NCI-H345 (cell line): ENCODE results near the gene TCF20.
A peak's percentile ranks its signal among the peaks of the same experiment; 100 is the strongest.

ENCODE experiments used
- DNase-seq: peaks from one replicate; lab custom pipeline; 2025; lab: John Stamatoyannopoulos, UW

Gene TCF20

DNA sequence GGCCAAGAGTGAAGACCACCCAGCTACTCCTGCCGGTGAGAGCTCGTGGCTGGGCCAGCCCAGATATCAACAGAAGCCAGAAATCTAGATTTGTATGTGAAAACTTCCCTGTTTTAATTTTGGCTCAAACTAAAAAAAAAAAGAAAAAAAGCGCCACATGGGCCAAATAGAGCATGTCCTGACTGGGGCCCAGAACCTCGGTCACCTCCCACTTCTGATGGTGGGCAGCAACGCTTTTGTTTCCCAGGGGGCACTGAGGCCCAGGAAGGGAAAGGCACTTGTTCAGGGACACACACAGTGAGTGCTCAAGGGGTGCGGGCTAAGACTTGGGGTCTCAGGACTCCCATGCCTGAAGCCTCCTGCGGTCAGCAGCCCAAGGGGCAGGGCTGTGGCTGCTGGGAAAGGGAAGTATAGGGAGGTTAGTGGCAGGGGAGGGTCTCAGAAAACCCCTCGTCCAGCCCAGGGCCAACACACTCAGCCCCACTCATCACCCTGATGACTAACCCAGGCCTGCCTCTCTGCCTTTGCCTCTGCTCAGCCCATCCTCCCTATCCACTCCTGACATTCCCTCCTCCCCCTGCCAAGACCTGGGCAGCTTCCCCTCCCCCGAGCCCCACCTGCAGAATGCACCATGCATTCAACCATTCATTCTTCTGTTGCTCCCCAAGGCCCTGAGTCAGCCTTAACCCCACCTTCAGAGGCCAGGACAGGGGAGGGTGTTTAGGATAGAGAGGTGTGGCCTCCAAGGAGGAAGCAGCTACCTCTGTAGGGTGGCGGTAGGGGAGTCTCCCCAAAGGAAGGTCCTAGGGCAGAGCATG lies 30.0 kb upstream of the TCF20 start:
- DNase-seq, result no peak

GRCh38 chr22:42299586-42300258 lies 29.3 kb upstream of the TCF20 start:
- DNase-seq, result no peak

- no peak for DNase-seq
Measured at GRCh38 chr22:42298746-42299145, 28.3 kb upstream of the TCF20 start.

DNA sequence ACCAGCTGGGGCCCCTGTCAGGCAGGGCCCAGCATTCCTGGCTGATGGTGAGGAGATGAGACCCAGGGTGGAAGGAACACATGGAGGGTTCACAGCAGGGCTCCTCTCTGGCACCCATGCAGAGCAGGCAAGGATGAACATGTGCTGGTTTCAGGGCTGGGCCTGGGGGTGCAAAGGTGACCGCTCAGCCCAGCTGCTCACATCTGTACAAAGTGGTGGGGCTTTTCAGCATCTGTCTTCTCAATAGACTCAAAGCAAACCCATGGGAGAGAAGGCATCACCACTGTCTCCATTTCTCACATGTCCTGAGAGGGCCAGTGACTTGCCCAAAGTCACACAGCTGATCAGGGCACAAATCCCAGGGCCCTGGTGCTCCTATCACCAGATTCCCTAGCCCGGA lies 27.3 kb upstream of the TCF20 start:
- no peak for DNase-seq

DNA sequence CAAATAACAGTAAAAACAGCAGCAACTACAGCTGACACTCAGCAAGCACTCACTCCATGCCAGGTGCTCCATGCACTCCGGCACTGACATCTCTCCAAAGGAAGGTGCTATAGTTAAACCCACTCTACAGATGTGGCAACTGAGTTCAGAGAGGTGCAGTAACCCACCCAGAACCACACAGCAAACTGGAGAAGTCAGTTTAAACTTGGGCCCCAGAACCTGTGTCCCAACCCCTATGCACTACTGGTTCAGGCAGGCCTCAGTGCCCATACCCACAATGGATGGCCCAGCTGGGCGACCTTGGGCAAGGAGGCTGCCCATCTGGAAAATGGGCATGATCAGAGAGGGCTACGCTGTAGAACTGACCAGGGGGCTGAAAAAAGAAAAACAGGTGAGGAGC lies 26.4 kb upstream of the TCF20 start:
- DNase-seq, result no peak

GRCh38 chr22:42296381-42296853 lies 26.0 kb upstream of the TCF20 start:
- DNase-seq, result peak; percentile 86

DNA sequence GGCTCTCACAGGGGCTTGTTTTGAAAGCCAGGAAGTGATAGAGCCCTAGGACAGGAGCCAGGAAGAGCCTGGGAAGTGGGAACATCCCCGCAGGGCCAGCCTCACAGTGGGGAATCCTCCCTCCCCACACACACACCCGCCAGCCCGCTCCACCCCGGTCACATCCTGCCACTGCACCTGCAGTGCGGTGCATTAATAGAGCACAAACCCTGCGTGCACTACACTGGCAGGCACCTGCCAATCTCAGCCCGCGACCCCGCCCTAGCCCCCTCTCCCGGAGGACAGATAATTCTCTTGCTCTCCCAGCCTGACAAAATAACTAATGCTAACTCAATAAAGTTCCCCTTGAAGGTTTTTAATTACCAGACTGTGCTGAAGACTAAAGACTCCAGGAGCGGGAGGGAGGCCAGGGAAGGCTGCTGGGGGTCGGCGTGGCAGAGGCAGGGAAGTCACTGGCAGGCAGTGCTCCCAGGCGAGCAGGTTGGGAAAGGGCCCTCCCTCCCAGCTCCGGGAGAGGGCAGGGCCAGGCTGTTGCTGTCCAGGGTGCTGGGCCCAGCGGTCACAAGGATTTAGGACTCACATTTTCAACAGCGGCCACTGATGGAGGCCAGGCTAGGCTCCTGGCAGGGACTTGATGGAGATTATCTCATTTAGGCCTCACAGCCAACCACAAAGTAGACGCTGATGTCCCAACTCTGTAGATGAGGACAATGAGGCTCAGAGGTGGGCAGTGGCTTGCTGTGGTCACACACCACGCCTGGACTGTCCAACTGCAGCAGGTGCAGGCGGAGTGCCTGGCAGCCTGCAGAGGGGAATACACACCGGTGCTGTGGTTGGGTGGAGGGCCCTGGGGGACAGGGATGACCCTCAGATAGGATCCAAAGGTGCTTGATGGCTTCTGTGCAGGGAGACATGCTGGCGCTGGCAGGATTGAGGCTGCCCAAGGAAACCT lies 23.9 kb upstream of the TCF20 start:
- peak; percentile 81 for DNase-seq

DNA sequence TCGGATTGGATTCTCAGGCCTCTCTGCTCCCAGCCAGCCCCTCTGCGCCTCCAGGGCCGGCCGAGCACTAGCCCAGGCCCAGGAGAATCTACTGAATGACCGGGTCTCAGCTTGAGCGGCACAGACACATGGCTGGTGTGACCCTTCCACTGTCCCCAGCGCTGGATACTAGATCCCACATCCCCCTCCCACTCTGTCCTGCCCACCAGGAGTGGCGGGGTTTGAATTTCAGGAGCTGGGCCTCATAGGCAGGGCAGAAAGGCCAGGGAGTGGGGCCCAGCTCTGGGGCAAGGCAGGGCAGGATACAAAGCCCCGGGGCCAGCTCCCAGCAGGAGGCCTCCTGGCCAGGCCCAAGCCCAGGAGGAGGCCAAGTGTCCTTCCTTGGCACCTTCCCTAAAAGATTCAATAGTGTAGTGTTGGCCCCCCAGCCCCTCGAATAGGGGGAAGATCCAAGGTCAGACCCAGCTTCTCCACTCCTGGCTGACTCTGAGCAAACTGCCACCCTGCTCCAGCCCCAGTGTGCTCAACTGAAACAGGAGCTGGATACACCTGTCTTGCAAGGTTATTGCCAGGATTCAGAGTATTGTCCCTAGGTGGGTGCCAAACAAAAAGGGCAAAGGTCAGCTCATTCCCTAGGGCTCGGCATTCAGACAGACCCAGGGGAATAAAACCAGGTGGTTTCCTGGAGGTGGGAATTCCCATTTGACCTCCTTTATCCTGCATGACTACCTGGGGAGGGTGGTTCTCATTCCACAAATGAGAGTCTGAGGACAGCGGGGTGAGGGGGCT lies 22.5 kb upstream of the TCF20 start:
- no peak for DNase-seq

- no peak for DNase-seq
Measured at GRCh38 chr22:42291287-42291686, 20.8 kb upstream of the TCF20 start.

DNA sequence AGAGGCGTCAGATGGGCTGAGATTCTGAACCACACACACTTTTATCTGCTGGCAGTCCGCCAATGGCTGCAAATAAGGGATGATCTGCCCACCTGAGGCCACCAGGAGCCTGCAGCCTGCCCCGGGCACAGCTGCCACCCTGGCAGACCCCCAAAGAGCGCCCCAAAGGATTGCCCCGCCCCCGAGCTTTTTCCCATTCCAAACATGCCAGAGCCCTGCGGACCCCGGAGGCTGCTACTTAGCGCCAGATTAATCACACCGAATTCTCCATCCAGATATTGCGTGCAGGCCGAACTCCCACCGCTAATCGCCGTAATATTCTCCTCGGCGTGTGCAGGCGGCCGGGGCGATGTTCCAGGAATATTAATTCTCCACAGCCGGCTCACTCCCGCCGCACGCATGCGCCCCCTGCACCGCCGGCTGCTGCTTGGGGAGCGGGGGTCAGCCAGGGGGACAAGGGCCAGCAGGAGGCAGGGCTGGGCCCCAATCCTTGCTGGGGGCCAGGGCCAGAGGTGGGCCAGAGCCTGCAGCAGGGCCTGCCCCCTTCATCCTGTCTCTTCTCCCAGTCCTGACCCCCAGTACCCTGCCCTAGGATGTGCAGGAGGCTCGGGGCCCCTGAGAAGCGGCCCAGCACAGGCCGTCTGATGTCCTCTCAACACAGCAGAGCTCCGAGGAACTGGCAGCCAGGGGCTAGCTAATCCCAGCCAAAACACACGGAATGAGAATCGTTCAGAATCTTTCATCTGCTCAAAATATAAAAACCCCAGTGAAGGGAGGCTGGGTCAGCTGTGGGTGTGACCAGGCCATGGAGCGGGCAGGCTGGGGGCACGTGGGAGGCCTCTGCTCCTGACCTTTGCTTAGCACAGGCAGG lies 19.5 kb upstream of the TCF20 start:
- no peak for DNase-seq

- DNase-seq, result no peak
Measured at GRCh38 chr22:42288791-42289190, 18.3 kb upstream of the TCF20 start.

DNA sequence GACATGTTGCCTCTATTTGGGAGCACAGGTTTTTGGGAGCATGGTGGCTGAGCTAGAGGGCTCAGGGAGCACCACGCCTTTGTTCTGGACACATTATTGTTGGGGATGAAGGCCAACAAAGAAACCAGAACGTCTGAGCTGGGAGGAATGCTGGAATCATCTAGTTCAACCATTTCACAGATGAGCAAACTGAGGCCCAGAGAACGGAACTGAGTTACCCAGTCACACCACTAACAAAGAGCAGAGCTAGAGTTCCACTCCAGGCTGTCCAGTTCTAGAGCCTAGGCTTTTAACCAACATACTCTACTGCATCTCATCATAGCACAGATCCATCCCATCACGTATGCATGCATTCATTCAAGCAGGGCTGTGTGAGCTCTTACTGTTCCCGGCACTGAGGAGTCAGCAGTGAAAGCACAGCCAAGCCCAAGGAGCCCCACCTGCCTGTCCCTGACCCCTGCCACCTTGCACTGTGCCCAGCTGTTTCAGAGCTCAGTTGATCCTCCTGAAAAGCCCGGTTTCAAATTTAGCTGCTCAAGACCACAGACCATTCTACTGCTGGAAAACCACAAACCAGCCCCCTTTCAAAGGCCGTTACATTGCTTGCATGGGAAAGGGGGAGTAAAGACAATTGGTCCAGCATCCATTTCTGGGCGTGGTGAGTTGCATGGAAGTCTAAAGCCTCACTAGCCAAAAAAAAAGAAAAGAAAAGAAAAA lies 16.9 kb upstream of the TCF20 start:
- no peak for DNase-seq

- DNase-seq, result no peak
Measured at GRCh38 chr22:42286205-42286604, 15.8 kb upstream of the TCF20 start.

DNA sequence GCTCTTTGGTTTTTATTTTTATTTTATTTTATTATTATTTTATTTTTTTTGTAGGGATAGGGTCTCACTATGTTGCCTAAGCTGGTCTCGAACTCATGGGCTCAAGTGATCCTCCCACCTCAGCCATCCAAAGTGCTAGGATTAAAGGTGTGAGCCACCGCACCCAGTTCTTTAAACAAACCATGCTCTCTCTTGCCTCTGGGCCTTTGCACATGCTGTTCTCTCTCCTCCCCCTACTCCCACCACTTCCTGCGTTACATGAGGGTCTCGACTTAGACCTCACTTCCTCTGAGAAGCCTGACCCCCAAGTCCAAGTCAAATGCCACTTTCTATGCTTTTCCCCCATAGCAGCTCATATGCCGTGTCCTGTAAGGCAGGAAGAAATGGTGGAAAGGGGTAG lies 15.2 kb upstream of the TCF20 start:
- DNase-seq, result no peak

DNA sequence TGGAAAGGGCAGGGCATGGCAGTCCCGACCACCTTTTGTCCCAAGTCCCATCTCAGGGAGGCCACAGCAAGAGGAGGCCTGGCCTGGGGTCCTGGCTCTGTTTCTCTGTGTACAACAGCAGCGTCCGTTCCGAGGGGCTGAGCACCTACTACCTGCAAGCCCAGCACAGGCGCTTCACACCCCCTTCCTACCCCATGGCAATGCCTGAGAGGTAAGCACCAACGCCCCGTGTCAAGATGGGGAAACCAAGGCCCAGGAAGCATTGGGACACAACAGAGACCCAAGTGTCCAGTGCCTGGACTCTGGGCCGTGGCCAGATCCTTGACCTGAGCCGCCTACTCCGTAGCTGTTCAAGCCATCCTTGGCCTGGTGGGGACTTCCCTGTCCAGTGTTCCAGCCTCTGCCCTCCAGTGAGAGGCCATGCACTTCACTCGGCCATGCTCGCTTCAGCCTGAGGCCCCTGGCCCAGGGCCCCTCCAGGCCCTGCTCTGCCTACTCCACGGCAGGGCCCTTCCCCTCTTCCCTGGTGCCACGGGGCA lies 14.3 kb upstream of the TCF20 start:
- no peak for DNase-seq

DNA sequence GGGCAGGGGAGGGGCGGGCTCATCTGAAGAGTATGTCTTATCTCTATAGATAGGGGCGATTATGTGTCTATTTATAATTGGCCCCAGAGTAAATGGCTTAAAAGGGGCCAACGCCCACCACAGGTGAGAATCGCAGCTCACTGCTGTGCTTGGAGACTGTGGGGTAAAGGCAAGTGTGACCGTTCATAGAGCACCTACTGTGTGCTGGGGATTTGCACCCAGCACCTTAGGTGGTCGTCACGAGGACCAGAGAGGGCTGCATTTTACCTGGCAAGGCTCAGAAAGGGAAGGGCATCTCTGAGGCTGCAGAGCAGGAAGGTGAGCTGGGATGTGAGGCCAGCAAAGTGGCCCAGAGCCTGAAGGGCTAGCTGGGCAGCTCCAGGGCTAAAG lies 13.7 kb upstream of the TCF20 start:
- no peak for DNase-seq

DNA sequence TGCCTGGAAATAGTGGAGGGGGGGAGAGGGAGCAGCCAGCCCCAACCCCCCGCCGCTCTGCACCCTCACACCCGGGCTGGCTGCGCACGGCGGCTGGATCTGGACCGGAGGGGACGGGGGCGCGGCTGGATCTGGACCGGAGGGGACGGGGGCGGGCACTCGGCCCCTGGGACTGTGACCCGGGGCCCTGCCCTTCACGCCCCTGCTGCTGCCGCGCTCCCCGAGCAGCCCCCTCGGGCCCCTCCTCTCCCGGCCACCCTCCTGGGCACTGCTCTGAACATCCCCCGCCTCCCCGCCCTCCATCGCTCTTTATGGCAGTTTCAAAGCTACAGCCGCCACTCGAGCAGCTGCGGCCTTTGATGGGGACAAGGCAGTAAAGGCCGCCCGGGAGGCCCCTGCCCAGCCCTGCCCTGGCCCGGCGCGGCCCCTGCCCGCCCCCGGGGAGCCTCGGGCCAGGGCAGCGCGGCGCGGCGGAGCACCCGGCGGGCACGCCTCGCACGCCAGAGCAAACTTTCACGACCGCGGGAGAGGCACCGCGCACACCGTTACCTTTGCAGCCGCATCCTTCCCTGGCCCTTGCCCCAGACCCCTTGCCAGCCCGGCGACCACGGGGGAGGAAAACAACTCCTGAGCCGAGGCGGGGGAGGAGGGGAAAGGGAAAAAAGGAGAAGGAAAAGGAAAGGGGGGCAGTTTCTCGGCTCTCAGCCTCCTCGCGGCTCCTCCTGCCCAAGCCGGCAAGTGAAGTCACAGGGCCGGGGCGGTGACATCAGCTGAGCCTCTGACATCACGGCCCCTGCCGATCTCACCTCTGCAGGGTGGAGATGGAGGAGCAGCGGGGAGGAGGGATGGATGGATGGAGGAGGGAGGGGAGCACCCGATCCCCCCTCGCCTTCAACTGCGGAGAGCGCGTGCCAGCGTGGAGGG lies 13.1 kb upstream of the TCF20 start:
- DNase-seq, result no peak

- no peak for DNase-seq
Measured at GRCh38 chr22:42282943-42283277, 12.5 kb upstream of the TCF20 start.
